Measurements from ENCODE around the gene RAE1.
A peak's percentile ranks its signal among the peaks of the same experiment; 100 is the strongest.

Gene RAE1

GRCh38 chr20:57369596-57369995 is 18.5 kb downstream of the RAE1 start:
- FAIRE-seq (no peak), DNase-seq (ENCODE audit: insufficient read length, low spot score) (no peak)

- no peak for DNase-seq (ENCODE audit: insufficient read length, low spot score)
- peak; percentile 57 for FAIRE-seq
These were observed 19.3 kb downstream of the RAE1 start for GRCh38 chr20:57370316-57370715.

GRCh38 chr20:57371363-57371762 is 20.3 kb downstream of the RAE1 start:
- FAIRE-seq: no peak
- no peak for DNase-seq (ENCODE audit: insufficient read length, low spot score)

GRCh38 chr20:57372157-57372556 is 21.1 kb downstream of the RAE1 start:
- DNase-seq (ENCODE audit: insufficient read length, low spot score) (no peak), FAIRE-seq (peak; percentile 40)

GRCh38 chr20:57372581-57373350 is 21.7 kb downstream of the RAE1 start:
- DNase-seq (ENCODE audit: insufficient read length, low spot score) (no peak), FAIRE-seq (peak; percentile 54)

- FAIRE-seq: no peak
- no peak for DNase-seq (ENCODE audit: insufficient read length, low spot score)
These were observed 23.4 kb downstream of the RAE1 start for GRCh38 chr20:57374343-57374930.

GRCh38 chr20:57374931-57375651 is 24.0 kb downstream of the RAE1 start:
- FAIRE-seq (peak; percentile 84), DNase-seq (ENCODE audit: insufficient read length, low spot score) (no peak)

- DNase-seq (ENCODE audit: insufficient read length, low spot score) (no peak), FAIRE-seq (no peak)
These were observed 24.7 kb downstream of the RAE1 start for GRCh38 chr20:57375652-57376230.

GRCh38 chr20:57377350-57377749 is 26.3 kb downstream of the RAE1 start:
- FAIRE-seq: peak; percentile 69

GRCh38 chr20:57378107-57378506 is 27.1 kb downstream of the RAE1 start:
- DNase-seq (ENCODE audit: insufficient read length, low spot score): no peak
- no peak for FAIRE-seq

More at GRCh38 chr20:57377350-57377749, 26.3 kb downstream of the RAE1 start:
- no peak for DNase-seq (ENCODE audit: insufficient read length, low spot score)

GRCh38 chr20:57378646-57379262 is 27.7 kb downstream of the RAE1 start:
- DNase-seq (ENCODE audit: insufficient read length, low spot score): no peak
- FAIRE-seq: no peak

GRCh38 chr20:57379263-57379647 is 28.2 kb downstream of the RAE1 start:
- FAIRE-seq (peak; percentile 81), DNase-seq (ENCODE audit: insufficient read length, low spot score) (no peak)

GRCh38 chr20:57380081-57380750 is 29.2 kb downstream of the RAE1 start:
- no peak for DNase-seq (ENCODE audit: insufficient read length, low spot score)
- FAIRE-seq: peak; percentile 95

GRCh38 chr20:57381596-57382503 is 30.8 kb downstream of the RAE1 start:
- peak; percentile 99 for FAIRE-seq
- peak; percentile 98 for DNase-seq (ENCODE audit: insufficient read length, low spot score)

GRCh38 chr20:57382516-57382915 is 31.5 kb downstream of the RAE1 start:
- DNase-seq (ENCODE audit: insufficient read length, low spot score): no peak
- FAIRE-seq: peak; percentile 73

- FAIRE-seq (peak; percentile 66), DNase-seq (ENCODE audit: insufficient read length, low spot score) (no peak)
These were observed 32.6 kb downstream of the RAE1 start for GRCh38 chr20:57383447-57384347.

GRCh38 chr20:57384486-57384885 is 33.4 kb downstream of the RAE1 start:
- DNase-seq (ENCODE audit: insufficient read length, low spot score) (no peak), FAIRE-seq (peak; percentile 23)

All from HTR-8/SVneo (cell line).